ENCODE measurements around the gene SRMS. TPM values are rescaled to one million over a fixed set of nuclear protein-coding genes. Genes with fewer than 3 reads are reported as not detected.
A peak's percentile ranks its signal among the peaks of the same experiment; 100 is the strongest.

SRMS gene
- total RNA-seq, 1 experiment from 2014 or later: 0.22 TPM

GRCh38 chr20:63555661-63556381 is 8.3 kb upstream of the SRMS start:
- peaks cover 7% of the 10 kb centered on the region for H3K4me1 ChIP-seq (ENCODE audit: insufficient read depth, low read length)
- no peak overlapping the region for H3K4me2 ChIP-seq (ENCODE audit: low read length)
- DNase-seq (no peak), ATAC-seq (no peak)
- CTCF ChIA-PET: interaction anchor here (0.6 kb wide), 1 partner anchor 418 kb away, joined by 8 read pairs; no protein-coding TSS in a partner anchor
- TF ChIP-seq CTCF (conservative IDR thresholded peaks at IDR 0.05; ENCODE audit: low read depth, low read length): no peak
- no peak for TF ChIP-seq EZH2phosphoT487 (IDR thresholded peaks at IDR 0.05; ENCODE audit: borderline replicate concordance, low read length)
- TF ChIP-seq EZH2 (IDR thresholded peaks at IDR 0.05; ENCODE audit: low read length, unreplicated experiment): no peak
- POLR2A ChIA-PET (ENCODE audit: unreplicated experiment): no interaction called here
- intact Hi-C loops (cut with micrococcal nuclease): no loop called here
- no peaks in the 10 kb centered on the region for H3K9me3 ChIP-seq (ENCODE audit: low read length)
- no peaks in the 10 kb centered on the region for H3K9me2 ChIP-seq (replicated peaks; ENCODE audit: low read length)
- no peaks in the 10 kb centered on the region for H3F3A ChIP-seq (ENCODE audit: low read length, unreplicated experiment)
- H3K36me3 ChIP-seq (ENCODE audit: low read depth, low read length): peaks cover 4% of the 10 kb centered on the region; the same call in 1 of the 2 replicates
- no peaks in the 10 kb centered on the region for H3K79me2 ChIP-seq (ENCODE audit: low read length)
- no peaks in the 10 kb centered on the region for H4K20me1 ChIP-seq (ENCODE audit: low read length)
- H3K4me3 ChIP-seq (ENCODE audit: low read length): no peak overlapping the region
- H3K9ac ChIP-seq (ENCODE audit: low read length): no peak overlapping the region
- no peaks in the 10 kb centered on the region for H3K27me3 ChIP-seq (ENCODE audit: low read length)
- H2AFZ ChIP-seq (ENCODE audit: low read length): no peak overlapping the region
- H3K27ac ChIP-seq (ENCODE audit: low read length): no peak overlapping the region
- no TSS peak for BruUV-seq (replicated peaks)

GRCh38 chr20:63554361-63555278 is 7.1 kb upstream of the SRMS start:
- Histone ChIP-seq H3K27ac (ENCODE audit: low read length) (no peak overlapping the region), H3K4me2 (ENCODE audit: low read length) (peak overlapping the region; percentile 100), H3K36me3 (ENCODE audit: low read depth, low read length) (no peaks in the 10 kb centered on the region), H3K9me3 (ENCODE audit: low read length) (no peaks in the 10 kb centered on the region), H3F3A (ENCODE audit: low read length, unreplicated experiment) (no peaks in the 10 kb centered on the region), H3K4me3 (ENCODE audit: low read length) (peak overlapping the region; percentile 89; the same call in 1 of the 2 replicates), H3K9me2 (replicated peaks; ENCODE audit: low read length) (no peaks in the 10 kb centered on the region), H2AFZ (ENCODE audit: low read length) (peak overlapping the region; percentile 99; the same call in 1 of the 2 replicates), H3K4me1 (ENCODE audit: insufficient read depth, low read length) (peaks cover 7% of the 10 kb centered on the region), H4K20me1 (ENCODE audit: low read length) (no peaks in the 10 kb centered on the region), H3K79me2 (ENCODE audit: low read length) (no peaks in the 10 kb centered on the region), H3K27me3 (ENCODE audit: low read length) (no peaks in the 10 kb centered on the region), H3K9ac (ENCODE audit: low read length) (no peak overlapping the region; the same call in 1 of the 2 replicates)
- CTCF ChIA-PET: no interaction called here
- DNase-seq (no peak), ATAC-seq (no peak)
- TF ChIP-seq EZH2phosphoT487 (IDR thresholded peaks at IDR 0.05; ENCODE audit: borderline replicate concordance, low read length): no peak
- TF ChIP-seq EZH2 (IDR thresholded peaks at IDR 0.05; ENCODE audit: low read length, unreplicated experiment): no peak
- no peak for TF ChIP-seq CTCF (conservative IDR thresholded peaks at IDR 0.05; ENCODE audit: low read depth, low read length)
- POLR2A ChIA-PET (ENCODE audit: unreplicated experiment): no interaction called here
- intact Hi-C loops (cut with micrococcal nuclease): no loop called here
- no TSS peak for BruUV-seq (replicated peaks)

Data from PC-3 (cell line).